PFSK-1 (cell line): ENCODE results near the gene SLC5A1.

Experiments used
- FOXP2 ChIP-seq: optimal IDR thresholded peaks from 2 replicates; pipeline ENCODE3; 2011; ENCODE audit warnings: borderline replicate concordance, control low read depth, inconsistent platforms; ENCODE audit not compliant: insufficient read depth; ENCODE audit errors: extremely low read length, extremely low read depth
- POLR2AphosphoS5 ChIP-seq: IDR thresholded peaks from 2 replicates; pipeline ENCODE4 v1.6.1; 2012; ENCODE audit warnings: low read depth, mild to moderate bottlenecking, control low read depth, low read length, moderate library complexity
- REST ChIP-seq, 2 experiments: IDR thresholded peaks; 2 replicates each; pipeline versions ENCODE4 v1.6.1 to v1.8.0; 2011 to 2012; ENCODE audit warnings: low read depth in 2 of 2, low read length in 2 of 2, control low read depth in 1 of 2, inconsistent platforms in 1 of 2, mild to moderate bottlenecking in 1 of 2, moderate library complexity in 1 of 2; ENCODE audit not compliant: insufficient read depth in 1 of 2
- SIN3A ChIP-seq: IDR thresholded peaks from 2 replicates; pipeline ENCODE4 v1.6.1; 2012; ENCODE audit warnings: mild to moderate bottlenecking, low read length, moderate library complexity, borderline replicate concordance; ENCODE audit not compliant: insufficient read depth
- TAF1 ChIP-seq: IDR thresholded peaks from 2 replicates; pipeline ENCODE4 v1.6.1; 2012; ENCODE audit warnings: low read length, control low read depth, borderline replicate concordance; ENCODE audit not compliant: insufficient read depth

Gene SLC5A1

GRCh38 chr22:32080904-32081303 lies 37.8 kb downstream of the SLC5A1 start:
- TF ChIP-seq FOXP2 (no peak), TAF1 (no peak), REST (IDR thresholded peaks at IDR 0.05; ENCODE audit: insufficient read depth in 1 of 2, low read depth in 2 of 2, low read length in 2 of 2) (no peak), SIN3A (no peak), POLR2AphosphoS5 (no peak)

- TF ChIP-seq FOXP2, result no peak
- TF ChIP-seq POLR2AphosphoS5, result no peak
- TF ChIP-seq SIN3A, result no peak
- no peak for TF ChIP-seq REST (IDR thresholded peaks at IDR 0.05; ENCODE audit: insufficient read depth in 1 of 2, low read depth in 2 of 2, low read length in 2 of 2)
- TF ChIP-seq TAF1, result no peak
These were observed 39.3 kb downstream of the SLC5A1 start for GRCh38 chr22:32082331-32082730.

GRCh38 chr22:32083000-32083399 lies 39.9 kb downstream of the SLC5A1 start:
- TF ChIP-seq POLR2AphosphoS5 (no peak), TAF1 (no peak), FOXP2 (no peak), SIN3A (no peak), REST (IDR thresholded peaks at IDR 0.05; ENCODE audit: insufficient read depth in 1 of 2, low read depth in 2 of 2, low read length in 2 of 2) (no peak)

- TF ChIP-seq POLR2AphosphoS5, result no peak
- no peak for TF ChIP-seq REST (IDR thresholded peaks at IDR 0.05; ENCODE audit: insufficient read depth in 1 of 2, low read depth in 2 of 2, low read length in 2 of 2)
- no peak for TF ChIP-seq TAF1
- TF ChIP-seq FOXP2, result no peak
- TF ChIP-seq SIN3A, result no peak
These were observed 40.8 kb downstream of the SLC5A1 start for GRCh38 chr22:32083814-32084213.

- no peak for TF ChIP-seq POLR2AphosphoS5
These were observed 45.0 kb downstream of the SLC5A1 start for GRCh38 chr22:32088084-32088483.
